Epithelial cell of umbilical artery (primary cell): ENCODE measurements around the gene KRT74. TPM values are rescaled to one million over a fixed set of nuclear protein-coding genes. Genes with fewer than 3 reads are reported as not detected.

Experiments used
- total RNA-seq: library from RNA; depleted of rRNA; stranded (reverse); fragments of >200 nt; gene quantifications from 2 replicates; pipeline ENCODE4 v1.2.3, GENCODE V29; 2014

KRT74 gene
- not detected in 2 replicates for total RNA-seq

GRCh38 chr12:52573743-52574142 is at the start of gene KRT74:
Gene KRT74, minus strand, starts transcription at chr12:52573843. Its CDS starts 66 bp downstream, at chr12:52573777.

GRCh38 chr12:52618216-52618615 is 44.6 kb upstream of the KRT74 start, which contains the start of gene KRT73:
Gene KRT73, minus strand, starts transcription at chr12:52618559. Its CDS starts 35 bp downstream, at chr12:52618524.

GRCh38 chr12:52600941-52601481 is 27.4 kb upstream of the KRT74 start, which contains the start of gene KRT72:
Gene KRT72, minus strand, starts transcription at chr12:52601463. Its CDS starts 11 bp downstream, at chr12:52601452.

DNA sequence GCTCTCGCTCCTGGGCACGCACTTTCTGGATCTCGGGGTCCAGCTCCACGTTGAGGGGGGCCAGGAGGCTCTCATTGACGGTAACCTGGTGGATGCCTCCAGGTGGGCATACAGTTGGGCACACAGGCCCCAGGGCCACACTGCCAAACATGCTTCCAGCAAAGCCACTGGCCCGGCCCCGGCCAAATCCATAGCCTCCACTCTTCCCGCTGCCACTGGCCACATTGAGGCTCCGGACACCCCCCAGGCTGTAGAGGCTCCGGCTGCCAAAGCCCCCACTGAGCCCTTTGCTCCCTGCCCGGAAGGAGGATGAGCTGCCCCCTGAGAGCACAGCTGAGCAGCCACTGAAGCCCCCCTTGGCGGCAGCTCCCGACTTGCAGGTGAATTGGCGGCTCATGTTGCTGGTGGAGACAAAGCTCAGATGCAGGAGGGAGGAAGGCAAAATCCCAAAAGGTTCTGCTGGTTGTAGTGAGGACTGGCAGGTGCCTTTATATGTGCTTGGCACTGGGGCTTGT is 20.9 kb downstream of the KRT74 start, which contains the start of gene KRT71:
Gene KRT71, minus strand, starts transcription at position 465 of the 515 bp plus-strand sequence. Its CDS starts 68 bp downstream, at position 397.

DNA sequence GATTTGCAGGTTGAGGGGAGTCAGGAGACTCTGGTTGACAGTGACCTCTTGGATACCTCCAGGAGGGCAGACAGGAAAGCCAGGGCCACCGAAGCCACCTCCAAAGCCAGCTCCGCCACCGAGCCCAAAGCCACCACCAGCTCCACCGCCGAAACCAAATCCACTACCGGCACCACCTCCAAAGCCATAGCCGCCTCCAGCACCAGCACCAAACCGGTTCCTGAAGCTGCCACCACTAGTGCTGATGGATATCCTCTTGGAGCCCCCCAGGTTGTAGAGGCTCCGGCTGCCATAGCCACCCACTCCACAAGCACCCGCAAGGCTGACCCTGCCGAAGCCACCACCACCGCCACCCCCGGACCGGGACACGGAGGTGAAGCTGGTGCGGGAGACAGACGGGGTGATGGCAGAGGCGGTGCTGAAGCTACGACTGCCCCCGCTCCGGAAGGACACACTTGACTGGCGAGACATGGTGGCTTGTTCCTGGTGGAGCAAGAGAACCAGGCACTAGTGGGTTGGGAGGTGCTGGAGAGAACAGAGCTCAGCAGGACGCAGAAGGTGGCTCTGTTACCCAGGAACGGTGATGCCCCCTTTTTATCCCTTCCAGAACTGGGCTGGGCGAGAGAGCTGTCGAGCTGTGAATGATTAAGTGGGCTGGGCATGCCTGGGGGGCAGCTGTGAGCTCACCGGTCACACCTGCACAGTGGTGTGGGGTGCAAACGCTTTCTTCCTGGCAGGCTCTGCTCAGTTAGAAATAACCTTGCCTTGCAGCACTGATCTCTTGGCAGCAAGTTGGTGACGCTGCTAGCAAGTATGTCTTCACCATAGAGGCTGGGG is 53.6 kb downstream of the KRT74 start, which contains the start of gene KRT5:
Gene KRT5, minus strand, starts transcription at position 569 of the 837 bp plus-strand sequence. Its CDS starts 98 bp downstream, at position 471.

Other genes with a start within 250 kb of the KRT74 start
- not detected in 2 replicates for gene KRT85, start 206.4 kb downstream of the KRT74 start, total RNA-seq
- gene KRT84, start 188.2 kb downstream of the KRT74 start, total RNA-seq = not detected in 2 replicates
- not detected in 2 replicates for gene KRT82, start 167.5 kb downstream of the KRT74 start, total RNA-seq
- under 0.01 and 2.6 TPM in 2 replicates for gene KRT75, start 139.5 kb downstream of the KRT74 start, total RNA-seq
- not detected in 2 replicates for gene KRT6B, start 121.7 kb downstream of the KRT74 start, total RNA-seq
- gene KRT6C, start 100.0 kb downstream of the KRT74 start, total RNA-seq = not detected in 2 replicates
- 0.30 TPM in 1 of 2 replicates, not detected in the other for gene KRT6A, start 80.6 kb downstream of the KRT74 start, total RNA-seq
- gene KRT5, start 53.4 kb downstream of the KRT74 start, total RNA-seq = under 0.01 and 0.91 TPM in 2 replicates
- not detected in 2 replicates for gene KRT71, start 20.7 kb downstream of the KRT74 start, total RNA-seq
- gene KRT72, start 27.6 kb upstream of the KRT74 start, total RNA-seq = not detected in 2 replicates
- gene KRT73, start 44.7 kb upstream of the KRT74 start, total RNA-seq = not detected in 2 replicates
- not detected in 2 replicates for gene KRT2, start 78.4 kb upstream of the KRT74 start, total RNA-seq
- gene KRT1, start 106.6 kb upstream of the KRT74 start, total RNA-seq = not detected in 2 replicates
- not detected in 2 replicates for gene KRT77, start 129.7 kb upstream of the KRT74 start, total RNA-seq
- gene KRT76, start 203.5 kb upstream of the KRT74 start, total RNA-seq = not detected in 2 replicates
- not detected in 2 replicates for gene KRT3, start 222.3 kb upstream of the KRT74 start, total RNA-seq
- not detected in 2 replicates for gene KRT4, start 240.3 kb upstream of the KRT74 start, total RNA-seq